A549 (cell line): ENCODE measurements around the gene UPK3B.
"Not testable (repeated sequence)": the region's sequence is repeated elsewhere in the genome, so short reads cannot be mapped to it uniquely, and the experiment has no call there.

Experiments
- EP300 ChIP-seq, 2 experiments: fragments of >200 bp; sonication (Bioruptor Twin); formaldehyde crosslinking; IDR thresholded peaks; 2 replicates in 1 of 2; 3 replicates in 1 of 2; pipeline ENCODE4 v1.6.1; 2016 to 2017
- MAZ ChIP-seq: fragments of 150-350 bp; IDR thresholded peaks from 2 replicates; pipeline ENCODE4 v1.6.1; 2014; ENCODE audit warnings: antibody characterized with exemption, low read depth, low read length, borderline replicate concordance
- RAD21 ChIP-seq, 2 experiments: fragments of >200 bp in 1 of 2; sonication (Bioruptor Twin) in 1 of 2; formaldehyde crosslinking in 1 of 2; IDR thresholded peaks in 1 of 2; conservative IDR thresholded peaks in 1 of 2; 2 replicates in 1 of 2; 3 replicates in 1 of 2; pipeline ENCODE4 v1.6.1; 2012 to 2018; ENCODE audit warnings: inconsistent platforms in 1 of 2
- REST ChIP-seq: fragments of 200-600 bp; sonication (generic); IDR thresholded peaks from 2 replicates; pipeline ENCODE4 v1.6.1; 2016; ENCODE audit warnings: antibody characterized with exemption, mild to moderate bottlenecking, moderate library complexity
- ZNF302 ChIP-seq: fragments of 250-450 bp; sonication (Bioruptor Pico); IDR thresholded peaks from 2 replicates; pipeline ENCODE4 v1.9.0; 2021; ENCODE audit warnings: inconsistent platforms, mild to moderate bottlenecking, moderate library complexity

- TF ChIP-seq ZNF302 (CRISPR knock-in tag); REST; EP300 (IDR thresholded peaks at IDR 0.05); MAZ; RAD21 (conservative IDR thresholded peaks at IDR 0.05 in 1 of 2, IDR thresholded peaks at IDR 0.05 in 1 of 2): not testable (repeated sequence)
Measured at GRCh38 chr7:76482660-76483059, 27.7 kb upstream of the UPK3B start.
